ENCODE measurements around the gene FOXC1. TPM values are rescaled to one million over a fixed set of nuclear protein-coding genes. Genes with fewer than 3 reads are reported as not detected.

The FOXC1 gene
- total RNA-seq, 1 donor from 2014 or later = 7.1 TPM

DNA sequence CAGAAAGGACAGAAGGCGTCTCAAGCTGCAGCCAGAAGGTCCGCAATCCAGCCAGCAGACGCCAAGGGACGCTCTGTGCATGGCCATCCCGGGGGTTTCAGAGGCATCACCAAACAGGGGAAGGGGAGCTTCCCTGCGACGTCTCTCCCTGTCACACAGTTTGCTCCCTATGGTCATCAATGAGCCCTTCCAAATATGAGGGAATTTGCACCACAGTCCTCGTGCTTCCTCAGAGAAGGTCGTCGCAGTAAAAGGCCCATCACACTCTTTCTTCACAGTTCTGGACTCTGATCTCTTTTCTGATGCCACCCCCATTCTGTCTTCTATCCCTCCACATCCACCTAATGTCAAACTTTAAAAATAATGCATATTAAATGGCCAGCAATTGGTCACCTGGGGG is 10.2 kb upstream of the FOXC1 start:
- no peak overlapping the region for H3K4me3 ChIP-seq
- H3K4me1 ChIP-seq = peaks cover 17% of the 10 kb centered on the region
- TF ChIP-seq, protein P1, sequence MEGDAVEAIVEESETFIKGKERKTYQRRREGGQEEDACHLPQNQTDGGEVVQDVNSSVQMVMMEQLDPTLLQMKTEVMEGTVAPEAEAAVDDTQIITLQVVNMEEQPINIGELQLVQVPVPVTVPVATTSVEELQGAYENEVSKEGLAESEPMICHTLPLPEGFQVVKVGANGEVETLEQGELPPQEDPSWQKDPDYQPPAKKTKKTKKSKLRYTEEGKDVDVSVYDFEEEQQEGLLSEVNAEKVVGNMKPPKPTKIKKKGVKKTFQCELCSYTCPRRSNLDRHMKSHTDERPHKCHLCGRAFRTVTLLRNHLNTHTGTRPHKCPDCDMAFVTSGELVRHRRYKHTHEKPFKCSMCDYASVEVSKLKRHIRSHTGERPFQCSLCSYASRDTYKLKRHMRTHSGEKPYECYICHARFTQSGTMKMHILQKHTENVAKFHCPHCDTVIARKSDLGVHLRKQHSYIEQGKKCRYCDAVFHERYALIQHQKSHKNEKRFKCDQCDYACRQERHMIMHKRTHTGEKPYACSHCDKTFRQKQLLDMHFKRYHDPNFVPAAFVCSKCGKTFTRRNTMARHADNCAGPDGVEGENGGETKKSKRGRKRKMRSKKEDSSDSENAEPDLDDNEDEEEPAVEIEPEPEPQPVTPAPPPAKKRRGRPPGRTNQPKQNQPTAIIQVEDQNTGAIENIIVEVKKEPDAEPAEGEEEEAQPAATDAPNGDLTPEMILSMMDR (IDR thresholded peaks at IDR 0.05; ENCODE audit: borderline replicate concordance) = no peak
- no peaks in the 10 kb centered on the region for H3K36me3 ChIP-seq
- H3K27ac ChIP-seq (replicated peaks) = no peak overlapping the region
- intact Hi-C loops (cut with micrococcal nuclease) = loop anchor here (5.0 to 10.0 kb wide), 5 partner anchors 753 to 1148 kb away; no protein-coding TSS in a partner anchor
- no peaks in the 10 kb centered on the region for H3K9me3 ChIP-seq (replicated peaks)
- peaks cover 80% of the 10 kb centered on the region for H3K27me3 ChIP-seq (ENCODE audit: low read depth)
- no peak for DNase-seq

DNA sequence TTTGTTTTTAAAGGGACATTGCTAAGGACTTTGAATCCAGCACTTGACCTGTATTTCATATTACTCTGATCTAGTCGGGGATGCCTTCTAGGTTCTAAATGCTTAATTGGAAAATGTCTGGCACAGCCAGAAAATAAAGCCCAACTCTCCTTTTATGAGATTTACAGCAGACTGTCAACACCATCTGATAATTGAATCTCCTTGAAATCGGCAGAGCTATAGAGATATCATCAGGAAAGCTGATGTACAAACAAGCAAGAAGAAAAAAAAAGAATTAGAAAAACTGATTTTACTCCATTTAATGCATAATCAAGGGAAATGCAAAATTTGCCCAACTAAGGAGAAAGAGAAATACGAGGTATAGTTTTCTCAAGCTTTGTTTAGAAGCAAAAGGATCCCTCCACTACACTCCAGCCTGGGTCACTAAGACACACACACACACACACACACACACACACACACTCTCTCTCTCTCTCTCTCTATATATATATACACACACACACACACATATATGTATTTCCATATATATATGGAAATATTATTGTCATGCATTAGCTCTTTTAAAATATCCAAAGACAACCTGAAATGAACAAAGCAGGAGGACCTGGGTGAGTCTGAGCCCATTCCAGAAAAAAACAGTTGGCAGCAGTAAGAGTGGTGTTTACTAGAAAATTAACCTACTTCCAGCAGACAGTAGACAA is 9.5 kb upstream of the FOXC1 start:
- Histone ChIP-seq H3K4me3 (no peak overlapping the region), H3K4me1 (peaks cover 24% of the 10 kb centered on the region), H3K36me3 (no peaks in the 10 kb centered on the region), H3K9me3 (replicated peaks) (no peaks in the 10 kb centered on the region), H3K27ac (replicated peaks) (no peak overlapping the region), H3K27me3 (ENCODE audit: low read depth) (peaks cover 80% of the 10 kb centered on the region)
- DNase-seq = no peak
- intact Hi-C loops (cut with micrococcal nuclease) = loop anchor here (5.0 kb wide), 1 partner anchor 597 kb away; no protein-coding TSS in a partner anchor
- TF ChIP-seq, protein P1 (IDR thresholded peaks at IDR 0.05; ENCODE audit: borderline replicate concordance) = no peak

- no peak overlapping the region for H3K27ac ChIP-seq (replicated peaks)
- no peaks in the 10 kb centered on the region for H3K36me3 ChIP-seq
- peaks cover 28% of the 10 kb centered on the region for H3K4me1 ChIP-seq
- DNase-seq = no peak
- no peaks in the 10 kb centered on the region for H3K9me3 ChIP-seq (replicated peaks)
- no peak overlapping the region for H3K4me3 ChIP-seq
- intact Hi-C loops (cut with micrococcal nuclease) = loop anchor here (5.0 kb wide), 1 partner anchor 597 kb away; no protein-coding TSS in a partner anchor
- H3K27me3 ChIP-seq (ENCODE audit: low read depth) = peaks cover 80% of the 10 kb centered on the region
- TF ChIP-seq, protein P1 (IDR thresholded peaks at IDR 0.05; ENCODE audit: borderline replicate concordance) = no peak
These were observed 9.0 kb upstream of the FOXC1 start for GRCh38 chr6:1600764-1601157.

DNA sequence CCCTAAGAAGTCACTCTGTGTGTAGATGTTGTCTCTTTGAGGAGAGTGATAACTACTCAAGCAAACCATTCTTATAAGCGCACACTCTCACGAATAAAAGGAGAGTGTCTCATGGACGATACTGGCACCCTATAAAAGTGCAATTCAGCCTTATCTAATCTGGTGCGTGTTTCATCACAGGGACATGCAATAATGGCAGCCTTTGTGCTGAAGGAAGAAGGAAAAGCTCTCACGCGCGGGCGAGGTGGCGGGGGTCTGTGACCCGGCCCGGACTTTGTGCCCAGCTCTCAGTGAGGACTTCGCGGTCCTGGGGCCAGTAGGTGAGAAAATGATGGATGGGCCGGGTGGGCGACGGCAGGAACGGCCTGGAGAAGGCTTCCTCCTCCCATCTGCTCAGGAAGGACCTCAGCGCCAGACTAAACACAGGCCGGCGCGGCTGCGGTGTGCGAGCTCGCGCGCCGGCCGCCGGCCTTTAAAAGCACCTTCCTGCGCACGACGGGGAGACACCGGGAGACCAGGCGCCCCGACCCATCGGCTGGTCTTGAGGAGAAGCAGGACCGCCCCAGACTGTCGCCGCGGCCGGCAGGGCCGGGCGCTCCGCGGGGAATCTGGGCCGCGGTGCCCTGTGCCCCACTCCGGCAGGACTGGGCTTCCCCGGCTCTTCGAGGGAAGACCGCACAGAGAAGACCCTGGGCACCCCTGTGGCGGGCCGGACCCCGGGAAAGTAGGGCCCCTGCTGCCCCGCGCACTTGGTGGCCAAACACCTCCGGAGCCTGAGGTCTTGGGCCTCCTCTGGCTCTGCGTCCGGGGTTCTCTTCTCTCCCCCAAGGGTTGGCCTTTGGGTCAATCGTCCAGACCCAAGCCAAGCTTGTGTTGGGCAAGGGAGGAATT is 8.3 kb upstream of the FOXC1 start:
- TF ChIP-seq, protein P1 (IDR thresholded peaks at IDR 0.05; ENCODE audit: borderline replicate concordance) = no peak
- no peaks in the 10 kb centered on the region for H3K9me3 ChIP-seq (replicated peaks)
- no peak for DNase-seq
- H3K27ac ChIP-seq (replicated peaks) = no peak overlapping the region
- no peaks in the 10 kb centered on the region for H3K36me3 ChIP-seq
- intact Hi-C loops (cut with micrococcal nuclease) = loop anchor here (5.0 kb wide), 1 partner anchor 596 kb away; no protein-coding TSS in a partner anchor
- no peak overlapping the region for H3K4me3 ChIP-seq
- H3K4me1 ChIP-seq = peaks cover 22% of the 10 kb centered on the region
- H3K27me3 ChIP-seq (ENCODE audit: low read depth) = peaks cover 83% of the 10 kb centered on the region

DNA sequence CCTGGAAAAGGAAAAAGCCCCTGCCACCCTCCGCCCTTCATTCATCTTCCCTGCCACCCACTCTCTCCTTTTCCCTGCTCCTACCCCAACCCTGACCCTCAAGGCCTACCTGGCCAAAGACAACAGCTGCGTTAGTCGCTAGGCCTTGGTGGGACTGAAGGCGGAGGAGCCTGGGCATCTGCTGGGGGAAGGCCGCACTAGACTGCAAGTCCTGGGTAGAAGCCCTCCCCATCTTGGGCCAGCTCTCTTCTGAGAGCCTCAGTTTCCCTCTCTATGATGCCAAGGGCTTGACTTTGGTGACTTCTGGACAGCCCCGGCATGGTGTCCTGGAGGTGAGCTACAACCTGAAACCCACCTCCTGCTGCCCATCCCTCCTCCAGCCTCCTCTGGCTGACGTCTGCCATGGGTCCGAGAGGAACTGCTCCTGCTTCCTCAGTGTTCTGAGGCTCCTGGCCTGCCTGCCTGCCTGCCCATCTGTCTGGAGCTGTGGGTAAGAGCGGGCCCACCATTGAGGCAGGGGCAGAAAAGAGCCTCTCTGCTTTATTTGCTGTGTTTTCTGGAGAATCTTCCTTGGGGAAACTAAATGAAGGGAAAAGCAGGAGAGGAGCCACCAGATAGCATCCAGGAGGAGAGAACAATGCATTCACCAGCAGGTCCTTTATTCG is 7.5 kb upstream of the FOXC1 start:
- no peak overlapping the region for H3K4me3 ChIP-seq
- TF ChIP-seq, protein P1 (IDR thresholded peaks at IDR 0.05; ENCODE audit: borderline replicate concordance) = no peak
- DNase-seq = no peak
- peaks cover 89% of the 10 kb centered on the region for H3K27me3 ChIP-seq (ENCODE audit: low read depth)
- H3K9me3 ChIP-seq (replicated peaks) = no peaks in the 10 kb centered on the region
- no peak overlapping the region for H3K27ac ChIP-seq (replicated peaks)
- intact Hi-C loops (cut with micrococcal nuclease) = loop anchor here (5.0 kb wide), 1 partner anchor 595 kb away; no protein-coding TSS in a partner anchor
- peaks cover 24% of the 10 kb centered on the region for H3K4me1 ChIP-seq
- H3K36me3 ChIP-seq = no peaks in the 10 kb centered on the region
